GM08714 (cell line): ENCODE results near the gene CHEK2.
"Not testable (repeated sequence)": the region's sequence is repeated elsewhere in the genome, so short reads cannot be mapped to it uniquely, and the experiment has no call there.

ENCODE experiments used
- H3K4me3 ChIP-seq: fragments of 200-500 bp; sonication (Bioruptor generic); 2 replicates; pipeline ENCODE4 v1.5.1; 2014; ENCODE audit warnings: mild to moderate bottlenecking, low read length, inconsistent platforms
- ZNF274 ChIP-seq: IDR thresholded peaks from 2 replicates; pipeline ENCODE4 v1.6.1; 2012; ENCODE audit warnings: mild to moderate bottlenecking, low read depth, low read length

Gene CHEK2

DNA sequence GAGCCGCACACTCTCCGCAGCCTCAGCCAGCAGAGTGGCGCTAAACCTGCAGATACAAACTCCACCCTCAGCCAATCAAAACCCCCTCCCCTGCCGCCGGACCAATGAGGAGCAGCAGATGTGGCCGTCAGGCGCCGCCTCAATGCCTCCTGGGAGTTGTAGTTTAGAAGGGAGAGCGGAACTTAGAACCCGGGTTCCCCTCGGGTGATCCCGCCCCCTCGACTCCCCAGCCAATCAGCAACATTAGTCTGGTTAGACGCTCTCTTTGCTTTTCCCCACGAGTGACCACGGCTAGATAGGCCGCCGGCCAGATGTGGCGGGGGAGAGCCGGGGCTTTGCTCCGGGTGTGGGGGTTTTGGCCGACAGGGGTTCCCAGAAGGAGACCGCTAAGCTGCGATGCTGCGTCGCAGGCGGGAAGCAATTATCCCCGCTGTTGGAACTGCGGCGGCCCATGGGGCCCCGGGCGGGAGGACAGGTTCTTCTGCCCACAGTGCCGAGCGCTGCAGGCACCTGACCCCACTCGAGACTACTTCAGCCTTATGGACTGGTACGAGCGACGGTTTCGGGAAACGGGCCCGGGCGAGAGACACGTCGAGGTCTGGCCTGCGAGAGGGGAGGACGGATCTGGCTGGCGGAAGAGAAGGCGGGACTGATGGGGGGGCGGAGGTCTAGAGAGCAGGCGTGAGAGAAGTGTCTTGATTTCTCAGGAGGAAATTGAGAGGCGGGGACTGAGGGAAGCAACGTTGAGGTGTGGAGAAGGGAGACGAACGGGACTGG, at the start of gene CHEK2, which contains the start of gene HSCB:
TSS of gene CHEK2 (minus strand) at position 36 of the 777 bp plus-strand sequence. CDS start 7,099 bp downstream, outside the sequence.
TSS of gene HSCB (plus strand) at position 255 of the 777 bp plus-strand sequence. CDS start at position 312, 57 bp downstream.
- H3K4me3 ChIP-seq: peak within 1 kb of the TSS; percentile 84
- no peak for TF ChIP-seq ZNF274

- TF ChIP-seq ZNF274: no peak
- H3K4me3 ChIP-seq: no peak overlapping the region
These were observed 49.5 kb upstream of the CHEK2 start for GRCh38 chr22:28791124-28791523.

- TF ChIP-seq ZNF274: no peak
These were observed 47.0 kb upstream of the CHEK2 start for GRCh38 chr22:28788601-28789000.

DNA sequence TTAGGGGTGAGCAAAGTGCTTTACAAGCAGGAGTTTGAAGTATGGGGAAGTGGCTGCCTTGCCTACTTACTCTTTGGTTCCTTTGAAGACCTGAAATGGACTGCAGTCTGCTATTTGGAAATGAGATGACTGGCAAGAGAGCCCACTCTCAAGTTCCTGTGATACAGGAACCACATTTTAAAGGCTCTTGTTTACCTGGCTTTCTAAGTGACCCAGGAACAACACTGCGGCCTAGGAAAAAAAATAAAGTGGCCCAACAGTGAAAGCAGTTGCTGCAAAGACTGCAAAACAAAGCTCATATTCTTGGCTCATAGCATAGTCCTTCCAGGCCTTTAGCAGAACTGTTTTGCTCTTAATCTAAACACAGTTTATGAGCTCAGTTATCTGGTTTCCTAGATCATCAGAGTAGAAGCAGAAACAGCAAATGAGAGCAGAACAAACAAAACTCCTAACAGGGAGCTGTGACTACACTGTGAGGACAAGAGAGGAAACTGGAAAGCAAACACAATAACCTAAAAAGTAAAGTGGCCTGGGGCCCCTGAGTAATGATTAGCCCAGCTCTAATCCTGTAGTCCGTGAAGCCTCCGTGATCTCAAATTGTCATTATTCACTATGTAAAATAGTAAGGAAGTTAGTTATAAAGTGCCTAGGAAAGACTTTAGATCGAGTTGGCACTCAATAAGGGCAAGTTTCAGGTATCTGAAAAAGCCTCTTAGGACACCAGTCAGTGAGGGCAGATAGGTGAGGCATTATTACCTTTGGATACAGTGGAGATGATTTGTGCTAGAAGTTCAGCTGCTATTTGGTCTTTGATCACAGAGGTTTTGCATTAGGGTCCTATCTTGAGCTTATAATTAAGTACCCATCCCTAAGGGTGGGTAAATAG, 42.4 kb upstream of the CHEK2 start:
- H3K4me3 ChIP-seq: no peak overlapping the region
- no peak for TF ChIP-seq ZNF274

More at GRCh38 chr22:28788601-28789000, 47.0 kb upstream of the CHEK2 start:
- no peak overlapping the region for H3K4me3 ChIP-seq

- no peak for TF ChIP-seq ZNF274
- H3K4me3 ChIP-seq: no peak overlapping the region
These were observed 38.7 kb upstream of the CHEK2 start for GRCh38 chr22:28780296-28780695.

DNA sequence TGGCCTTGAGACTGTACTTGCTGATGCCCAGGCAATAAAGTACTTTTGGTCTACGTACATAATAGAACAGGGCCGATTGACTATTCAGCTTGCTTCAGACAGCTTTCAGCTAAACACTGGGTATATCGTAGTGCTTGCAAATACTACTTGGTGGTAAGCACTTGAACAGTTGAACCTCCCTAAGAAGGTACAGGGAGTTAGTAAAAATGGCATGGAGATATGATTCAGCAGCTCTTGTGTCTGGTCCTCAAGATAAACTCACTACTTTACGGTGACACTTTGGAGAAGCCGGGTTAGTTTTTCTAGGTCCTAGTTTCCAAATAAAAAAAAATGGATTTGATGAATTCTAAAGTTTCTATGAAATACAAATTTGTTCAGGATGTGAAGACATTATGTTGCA, 38.2 kb upstream of the CHEK2 start:
- no peak overlapping the region for H3K4me3 ChIP-seq
- no peak for TF ChIP-seq ZNF274

DNA sequence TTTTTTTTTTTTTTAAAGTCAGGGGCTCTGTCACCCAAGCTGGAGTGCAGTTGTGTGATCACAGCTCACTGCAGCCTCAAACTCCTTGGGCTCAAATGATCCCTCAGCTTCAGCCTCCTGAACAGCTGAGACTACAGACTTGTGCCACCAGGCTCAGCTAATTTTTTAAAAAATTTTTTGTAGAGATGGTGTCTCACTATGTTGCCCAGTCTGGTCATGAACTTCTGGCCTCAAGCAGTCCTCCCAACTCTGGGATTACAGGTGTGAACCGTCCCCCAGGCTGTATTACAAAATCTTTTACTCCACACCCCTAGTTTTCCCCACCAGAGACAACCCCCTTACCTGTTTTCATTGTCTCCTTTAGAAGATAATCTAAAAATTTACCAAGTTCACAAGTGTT, 32.8 kb upstream of the CHEK2 start:
- TF ChIP-seq ZNF274: no peak
- peak overlapping the region; percentile 99; the same call in 1 of the 2 replicates for H3K4me3 ChIP-seq

DNA sequence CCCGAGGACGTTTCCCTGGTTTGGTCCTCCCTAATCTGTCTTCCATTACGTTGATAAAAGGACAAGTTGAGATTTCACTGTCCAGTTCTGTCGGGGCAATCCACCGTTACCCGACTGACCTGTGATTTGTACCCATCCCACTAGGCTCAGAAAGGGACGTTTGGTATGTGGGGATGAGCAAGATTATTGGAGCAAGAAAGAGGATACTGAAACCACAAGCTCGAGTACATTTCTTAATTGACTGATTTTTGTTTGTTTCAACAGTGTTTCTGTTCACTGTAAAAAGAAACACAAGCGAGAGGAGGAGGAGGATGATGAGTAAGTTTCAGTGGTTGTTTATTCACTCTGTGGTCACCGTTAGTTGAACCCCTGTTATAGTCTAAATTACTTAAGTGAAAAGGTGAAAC, 31.8 kb upstream of the CHEK2 start:
- peak overlapping the region; percentile 99 for H3K4me3 ChIP-seq
- TF ChIP-seq ZNF274: no peak

DNA sequence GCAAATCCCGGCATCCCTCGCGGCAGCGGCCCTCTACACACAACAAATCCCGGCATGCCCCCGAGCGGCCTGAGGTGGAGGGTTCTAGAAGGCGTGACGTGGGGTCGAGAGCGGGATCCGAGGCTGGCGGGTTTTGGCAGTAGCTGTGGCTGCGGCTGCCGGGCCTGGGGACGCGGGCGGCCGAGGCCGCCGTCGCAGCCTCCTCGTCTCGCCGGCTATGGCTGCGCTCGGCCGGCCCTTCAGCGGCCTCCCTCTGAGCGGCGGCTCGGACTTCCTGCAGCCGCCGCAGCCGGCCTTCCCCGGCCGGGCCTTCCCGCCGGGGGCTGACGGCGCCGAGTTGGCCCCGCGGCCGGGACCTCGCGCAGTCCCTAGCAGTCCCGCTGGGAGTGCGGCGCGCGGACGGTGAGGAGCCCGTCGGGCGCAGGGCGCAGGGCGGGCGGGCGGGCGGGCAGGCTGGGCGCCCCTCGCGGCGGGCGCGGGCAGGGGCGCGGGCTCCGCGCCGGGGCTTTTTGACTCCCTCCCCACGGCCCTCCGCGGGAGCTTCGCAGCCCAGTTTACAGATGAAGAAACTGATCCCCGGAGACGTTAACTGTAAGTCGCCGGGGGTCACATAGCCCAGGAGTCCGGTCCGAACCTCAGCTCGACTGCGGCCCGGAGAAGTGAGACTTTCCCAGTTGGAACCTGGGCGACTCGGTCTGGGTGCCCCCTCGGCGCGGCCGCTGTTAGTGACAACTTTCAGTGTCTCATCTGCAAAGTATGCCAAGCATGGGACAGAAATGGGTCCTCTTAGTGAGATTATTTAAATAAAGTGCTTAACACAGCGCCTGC, 31.2 kb upstream of the CHEK2 start, which contains the start of gene CCDC117:
TSS of gene CCDC117 (plus strand) at position 63 of the 828 bp plus-strand sequence. CDS start at position 218, 155 bp downstream.
- peak within 1 kb of the TSS; percentile 99 for H3K4me3 ChIP-seq
- no peak for TF ChIP-seq ZNF274

DNA sequence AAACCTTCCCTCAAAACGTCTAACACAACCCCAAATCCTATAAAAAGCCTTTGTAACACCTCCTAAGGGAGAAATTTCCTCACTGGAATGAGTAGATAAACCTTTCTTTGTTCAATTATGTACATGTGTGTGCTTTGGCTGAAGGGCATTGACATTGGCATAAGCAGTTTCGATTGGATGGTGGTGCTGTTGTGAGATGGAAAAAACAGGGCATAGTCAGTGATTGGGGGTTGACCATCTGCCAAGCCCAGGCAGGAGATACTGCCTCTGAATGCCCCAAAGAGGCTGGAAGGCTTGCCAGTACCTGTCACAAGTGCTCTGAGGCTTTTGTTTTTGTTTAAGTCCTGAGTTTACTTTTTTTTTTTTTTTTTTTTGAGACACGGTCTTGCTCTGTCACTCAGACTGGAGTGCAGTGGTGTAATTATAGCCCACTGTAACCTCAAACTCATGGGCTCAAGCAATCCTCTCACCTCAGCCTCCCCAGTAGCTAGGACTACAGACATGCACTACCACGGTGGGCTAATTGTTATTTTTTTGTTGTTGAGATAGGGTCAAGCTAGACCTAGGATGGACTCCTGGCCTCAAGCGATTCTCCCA, 29.7 kb upstream of the CHEK2 start:
- H3K4me3 ChIP-seq: no peak overlapping the region
- no peak for TF ChIP-seq ZNF274

GRCh38 chr22:28769394-28770085, 27.9 kb upstream of the CHEK2 start:
- TF ChIP-seq ZNF274: no peak
- no peak overlapping the region for H3K4me3 ChIP-seq

GRCh38 chr22:28768701-28769393, 27.2 kb upstream of the CHEK2 start:
- no peak for TF ChIP-seq ZNF274
- no peak overlapping the region for H3K4me3 ChIP-seq

GRCh38 chr22:28766628-28767027, 25.0 kb upstream of the CHEK2 start:
- TF ChIP-seq ZNF274: no peak

DNA sequence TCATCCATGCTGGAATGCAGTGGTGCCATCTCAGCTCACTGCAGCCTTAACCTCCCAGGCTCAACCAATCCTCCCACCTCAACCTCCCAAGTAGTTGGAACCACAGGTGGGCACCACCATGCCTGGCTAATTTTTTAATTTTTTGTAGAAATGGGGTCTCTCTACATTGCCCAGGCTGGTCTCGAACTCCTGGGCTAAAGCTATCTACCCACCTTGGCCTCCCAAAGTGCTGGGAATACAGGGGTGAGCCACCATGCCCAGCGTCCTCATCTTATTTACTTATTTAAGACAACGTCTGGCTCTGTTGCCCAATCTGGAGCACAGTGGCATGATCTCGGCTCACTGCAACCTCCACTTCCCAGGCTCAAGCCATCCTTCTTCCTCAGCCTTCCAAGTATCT, 20.4 kb upstream of the CHEK2 start:
- H3K4me3 ChIP-seq: not testable (repeated sequence)

More at GRCh38 chr22:28766628-28767027, 25.0 kb upstream of the CHEK2 start:
- no peak overlapping the region for H3K4me3 ChIP-seq
